OCI-LY3 (cell line): Measurements from ENCODE around the gene CHST11.

Experiments used
- EZH2phosphoT487 ChIP-seq: fragments of 200-600 bp; shearing (Covaris generic); IDR thresholded peaks from 2 replicates; pipeline ENCODE4 v1.6.1; 2018; ENCODE audit warnings: antibody characterized with exemption, mixed run types, low read depth
- TF ChIP-seq, protein P1 (sequence below): fragments of 200-600, 300-600 bp; sonication (generic); IDR thresholded peaks from 2 replicates; pipeline ENCODE4 v1.5.1; 2014; ENCODE audit warnings: antibody characterized with exemption, low read length, low read depth

- TF ChIP-seq, protein P1, sequence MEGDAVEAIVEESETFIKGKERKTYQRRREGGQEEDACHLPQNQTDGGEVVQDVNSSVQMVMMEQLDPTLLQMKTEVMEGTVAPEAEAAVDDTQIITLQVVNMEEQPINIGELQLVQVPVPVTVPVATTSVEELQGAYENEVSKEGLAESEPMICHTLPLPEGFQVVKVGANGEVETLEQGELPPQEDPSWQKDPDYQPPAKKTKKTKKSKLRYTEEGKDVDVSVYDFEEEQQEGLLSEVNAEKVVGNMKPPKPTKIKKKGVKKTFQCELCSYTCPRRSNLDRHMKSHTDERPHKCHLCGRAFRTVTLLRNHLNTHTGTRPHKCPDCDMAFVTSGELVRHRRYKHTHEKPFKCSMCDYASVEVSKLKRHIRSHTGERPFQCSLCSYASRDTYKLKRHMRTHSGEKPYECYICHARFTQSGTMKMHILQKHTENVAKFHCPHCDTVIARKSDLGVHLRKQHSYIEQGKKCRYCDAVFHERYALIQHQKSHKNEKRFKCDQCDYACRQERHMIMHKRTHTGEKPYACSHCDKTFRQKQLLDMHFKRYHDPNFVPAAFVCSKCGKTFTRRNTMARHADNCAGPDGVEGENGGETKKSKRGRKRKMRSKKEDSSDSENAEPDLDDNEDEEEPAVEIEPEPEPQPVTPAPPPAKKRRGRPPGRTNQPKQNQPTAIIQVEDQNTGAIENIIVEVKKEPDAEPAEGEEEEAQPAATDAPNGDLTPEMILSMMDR, result no peak
- no peak for TF ChIP-seq EZH2phosphoT487
These were observed 32.9 kb upstream of the CHST11 start for GRCh38 chr12:104423809-104424208.
